Activated CD8-positive, alpha-beta T cell treated with anti-CD3 and anti-CD28 coated beads, Interleukin-2, amount 10 ng/mL, durations not matched to agents 7 days and 5 days (primary cell): ENCODE data around the gene ACADS. TPM values are rescaled to one million over a fixed set of nuclear protein-coding genes. Genes with fewer than 3 reads are reported as not detected.

ENCODE experiments used
- ATAC-seq: fragments of 150-1000 bp; cut with Tn5 transposase; one replicate; pipeline ENCODE4 v1.10.0; 2021; ENCODE audit warnings: moderate library complexity
- CTCF ChIA-PET: fragments of 350-600 bp; sonication (Branson Sonifier 250); formaldehyde crosslinking; loops from one replicate; lab custom pipeline; 2021; ENCODE audit warnings: antibody characterized with exemption; lab: Charles Lee
- POLR2A ChIA-PET: fragments of 350-600 bp; sonication (Branson Sonifier 250); formaldehyde crosslinking; loops from one replicate; lab custom pipeline; 2021; ENCODE audit warnings: antibody characterized with exemption; lab: Charles Lee
- DNase-seq: peaks from one replicate; pipeline ENCODE4 v3.0.0-alpha.2; 2020
- H3K27ac Mint-ChIP-seq: one replicate; pipeline ENCODE4 v1.8.0; 2021; ENCODE audit warnings: mild to moderate bottlenecking, mixed read lengths
- H3K27me3 Mint-ChIP-seq: one replicate; pipeline ENCODE4 v1.8.0; 2021; ENCODE audit warnings: low read depth, mixed read lengths
- H3K36me3 Mint-ChIP-seq: one replicate; pipeline ENCODE4 v1.8.0; 2021; ENCODE audit warnings: low read depth, mixed read lengths
- H3K4me1 Mint-ChIP-seq: one replicate; pipeline ENCODE4 v1.8.0; 2021; ENCODE audit warnings: low read depth, mixed read lengths
- H3K4me3 Mint-ChIP-seq: one replicate; pipeline ENCODE4 v1.8.0; 2021; ENCODE audit warnings: mild to moderate bottlenecking, mixed read lengths
- H3K9me3 Mint-ChIP-seq: one replicate; pipeline ENCODE4 v1.8.0; 2022; ENCODE audit warnings: mixed read lengths; ENCODE audit not compliant: insufficient read depth
- total RNA-seq, 2 experiments: library from RNA; stranded (reverse); gene quantifications; one replicate each; pipeline ENCODE4 v1.2.3, GENCODE V29; 2021

ACADS gene
- total RNA-seq, result 10 to 100 TPM; 18.6 to 19.1 TPM

DNA sequence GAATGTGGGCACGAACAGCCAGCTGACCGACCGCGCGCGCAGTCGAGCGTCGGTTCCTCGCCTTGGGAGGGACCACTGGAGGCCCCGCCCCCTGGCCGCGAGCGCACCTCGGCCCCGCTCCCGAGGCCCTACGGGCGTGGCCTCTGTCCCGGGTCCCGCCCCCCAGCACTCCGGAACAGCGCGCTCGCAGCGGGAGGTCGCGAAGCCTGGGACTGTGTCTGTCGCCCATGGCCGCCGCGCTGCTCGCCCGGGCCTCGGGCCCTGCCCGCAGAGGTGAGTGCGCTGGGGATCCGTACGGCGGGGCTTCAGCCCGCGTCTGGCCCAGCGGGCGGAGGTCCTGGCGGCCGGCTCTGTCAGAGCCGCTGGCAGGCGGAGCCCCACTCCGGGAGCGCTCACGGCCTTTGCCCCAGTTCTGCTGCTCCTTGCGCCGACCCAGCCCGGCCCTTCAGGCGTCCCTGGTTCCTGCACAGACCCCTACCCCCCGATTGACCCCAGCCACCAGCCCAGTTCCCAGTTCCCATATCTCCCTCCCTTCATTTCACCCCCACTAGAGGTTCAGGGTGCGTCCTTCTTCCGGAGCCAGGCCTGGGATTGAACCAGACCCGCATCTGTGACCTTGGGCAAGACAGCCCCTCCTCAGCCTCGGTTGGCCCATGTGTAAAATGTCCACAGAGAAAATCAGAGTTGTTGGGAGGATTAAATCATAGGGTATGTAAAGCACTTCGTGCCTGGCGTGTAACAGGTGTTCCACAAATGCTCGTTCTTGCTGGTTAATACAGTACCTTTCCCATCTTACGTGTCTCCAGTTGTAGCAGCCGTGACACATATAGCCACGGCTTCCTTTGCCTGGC, at the start of gene ACADS:
Gene ACADS, plus strand, starts transcription at position 168 of the 851 bp plus-strand sequence. Its CDS starts 60 bp downstream, at position 228.
- peaks cover 18% of the 10 kb centered on the region for H3K4me1 Mint-ChIP-seq
- no peaks in the 10 kb centered on the region for H3K9me3 Mint-ChIP-seq
- peaks cover 39% of the 10 kb centered on the region for H3K36me3 Mint-ChIP-seq
- H3K4me3 Mint-ChIP-seq, result peak within 1 kb of the TSS; percentile 92
- no peaks in the 10 kb centered on the region for H3K27me3 Mint-ChIP-seq
- ChIA-PET POLR2A (interaction anchor here (1.1 kb wide), 1 partner anchor 16 kb away, joined by 3 read pairs; the partner anchor contains the start of gene UNC119B), CTCF (interaction anchor here (0.5 to 1.5 kb wide), 4 partner anchors 11 to 96 kb away, joined by 3 to 7 read pairs (median 4); no protein-coding TSS in a partner anchor)
- DNase-seq (peak; percentile 93), ATAC-seq (peak; percentile 100)
- H3K27ac Mint-ChIP-seq, result peak within 1 kb of the TSS; percentile 83

- Mint-ChIP-seq H3K27me3 (peaks cover 4% of the 10 kb centered on the region), H3K36me3 (no peaks in the 10 kb centered on the region), H3K9me3 (no peaks in the 10 kb centered on the region), H3K4me1 (peaks cover 33% of the 10 kb centered on the region), H3K4me3 (no peak overlapping the region), H3K27ac (peak overlapping the region; percentile 77)
- CTCF ChIA-PET, result interaction anchor here (0.6 to 8.9 kb wide), 4 partner anchors 12 to 451 kb away, joined by 3 to 63 read pairs (median 9); no protein-coding TSS in a partner anchor
- ATAC-seq (peak; percentile 52), DNase-seq (peak; percentile 46)
- POLR2A ChIA-PET, result interaction anchor here (1.5 kb wide), 1 partner anchor 9 kb away, joined by 3 read pairs; the partner anchor contains the start of gene MLEC
Measured at GRCh38 chr12:120677765-120678473, 47.7 kb upstream of the ACADS start.

- H3K27me3 Mint-ChIP-seq, result peaks cover 4% of the 10 kb centered on the region
- H3K27ac Mint-ChIP-seq, result peak overlapping the region; percentile 77
- no peaks in the 10 kb centered on the region for H3K9me3 Mint-ChIP-seq
- H3K4me1 Mint-ChIP-seq, result peaks cover 33% of the 10 kb centered on the region
- POLR2A ChIA-PET, result interaction anchor here (1.5 kb wide), 1 partner anchor 8 kb away, joined by 3 read pairs; the partner anchor contains the start of gene MLEC
- DNase-seq (peak; percentile 36), ATAC-seq (no peak)
- H3K36me3 Mint-ChIP-seq, result no peaks in the 10 kb centered on the region
- H3K4me3 Mint-ChIP-seq, result no peak overlapping the region
- CTCF ChIA-PET, result interaction anchor here (0.6 to 8.9 kb wide), 4 partner anchors 11 to 98 kb away, joined by 3 to 63 read pairs (median 9); no protein-coding TSS in a partner anchor
Measured at GRCh38 chr12:120678572-120678971, 47.1 kb upstream of the ACADS start.

GRCh38 chr12:120680165-120680738, 45.4 kb upstream of the ACADS start:
- no peak for ATAC-seq
- H3K27me3 Mint-ChIP-seq, result peaks cover 4% of the 10 kb centered on the region
- no peak overlapping the region for H3K27ac Mint-ChIP-seq
- POLR2A ChIA-PET, result no interaction called here
- H3K4me1 Mint-ChIP-seq, result peaks cover 42% of the 10 kb centered on the region
- CTCF ChIA-PET, result interaction anchor here (2.7 to 8.9 kb wide), 2 partner anchors 9 to 32 kb away, joined by 15 to 63 read pairs; no protein-coding TSS in a partner anchor
- H3K36me3 Mint-ChIP-seq, result no peaks in the 10 kb centered on the region
- H3K9me3 Mint-ChIP-seq, result no peaks in the 10 kb centered on the region
- peak overlapping the region; percentile 10 for H3K4me3 Mint-ChIP-seq
- no peak for DNase-seq

DNA sequence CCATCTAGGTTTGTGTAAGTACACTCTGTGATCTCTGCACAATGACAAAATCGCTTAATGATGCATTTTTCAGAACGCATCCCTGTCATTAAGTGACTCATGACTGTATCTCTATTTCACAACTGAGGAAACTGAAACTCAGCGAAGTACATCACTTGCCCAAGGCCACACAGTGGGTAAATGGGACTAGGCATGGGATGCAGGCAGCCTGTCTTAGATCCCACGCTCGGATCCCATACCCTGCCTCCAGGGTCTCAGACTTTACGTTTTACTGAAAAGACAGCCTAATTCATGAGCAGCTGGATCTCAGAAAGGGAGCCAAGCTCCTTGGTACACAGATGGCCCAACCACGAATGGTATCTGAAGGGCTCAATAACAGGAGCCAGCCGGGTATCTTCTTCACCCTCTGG, 41.1 kb upstream of the ACADS start:
- no peaks in the 10 kb centered on the region for H3K9me3 Mint-ChIP-seq
- DNase-seq (no peak), ATAC-seq (no peak)
- peaks cover 42% of the 10 kb centered on the region for H3K4me1 Mint-ChIP-seq
- H3K27ac Mint-ChIP-seq, result no peak overlapping the region
- ChIA-PET POLR2A (no interaction called here), CTCF (interaction anchor here (0.8 to 1.2 kb wide), 2 partner anchors 36 to 287 kb away, joined by 3 to 4 read pairs; no protein-coding TSS in a partner anchor)
- H3K4me3 Mint-ChIP-seq, result no peak overlapping the region
- no peaks in the 10 kb centered on the region for H3K36me3 Mint-ChIP-seq
- no peaks in the 10 kb centered on the region for H3K27me3 Mint-ChIP-seq

- DNase-seq (no peak), ATAC-seq (no peak)
- ChIA-PET CTCF (interaction anchor here (1.2 to 10.4 kb wide), 4 partner anchors 25 to 103 kb away, joined by 3 to 98 read pairs (median 23); partner anchors contain the start of genes POP5 and UNC119B), POLR2A (no interaction called here)
- H3K4me1 Mint-ChIP-seq, result peaks cover 43% of the 10 kb centered on the region
- no peaks in the 10 kb centered on the region for H3K27me3 Mint-ChIP-seq
- peak overlapping the region; percentile 84 for H3K4me3 Mint-ChIP-seq
- peak overlapping the region; percentile 81 for H3K27ac Mint-ChIP-seq
- no peaks in the 10 kb centered on the region for H3K9me3 Mint-ChIP-seq
- H3K36me3 Mint-ChIP-seq, result no peaks in the 10 kb centered on the region
Measured at GRCh38 chr12:120685522-120685921, 40.1 kb upstream of the ACADS start.

DNA sequence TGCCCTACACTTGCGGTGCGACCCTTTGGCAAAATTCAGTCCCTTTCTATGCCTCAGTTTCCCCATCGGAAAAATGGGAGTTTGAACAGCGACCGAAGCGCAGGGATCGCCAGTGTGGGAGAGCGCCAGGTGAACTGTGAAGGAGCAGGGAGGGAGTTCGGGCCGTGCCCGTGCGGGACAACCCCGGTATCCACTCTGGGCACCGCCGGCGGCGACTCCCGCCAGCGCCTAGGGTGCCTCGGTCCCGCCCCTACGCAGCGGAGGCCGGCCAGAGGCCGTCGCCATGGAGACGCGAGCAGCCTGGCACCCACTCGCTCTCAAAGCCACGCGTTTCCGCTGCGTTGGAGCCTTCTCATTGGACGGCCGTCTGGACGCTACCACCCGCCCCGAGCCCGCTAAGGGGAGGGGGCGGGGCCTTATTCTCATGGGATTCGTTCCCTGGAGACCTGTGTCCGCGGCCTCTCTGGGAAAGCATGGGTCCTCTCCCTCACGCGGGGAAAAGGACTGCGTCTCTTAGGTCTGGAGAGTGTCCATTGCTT, 39.4 kb upstream of the ACADS start:
- peak overlapping the region; percentile 81 for H3K27ac Mint-ChIP-seq
- peak overlapping the region; percentile 84 for H3K4me3 Mint-ChIP-seq
- H3K36me3 Mint-ChIP-seq, result no peaks in the 10 kb centered on the region
- no peaks in the 10 kb centered on the region for H3K27me3 Mint-ChIP-seq
- DNase-seq (peak; percentile 99), ATAC-seq (peak; percentile 79)
- CTCF ChIA-PET, result interaction anchor here (0.6 to 10.4 kb wide), 7 partner anchors 12 to 384 kb away, joined by 3 to 98 read pairs (median 3); partner anchors contain the start of genes POP5, SIRT4 and UNC119B
- H3K4me1 Mint-ChIP-seq, result peaks cover 47% of the 10 kb centered on the region
- H3K9me3 Mint-ChIP-seq, result no peaks in the 10 kb centered on the region
- POLR2A ChIA-PET, result interaction anchor here (1.0 to 1.4 kb wide), 4 partner anchors 8 to 393 kb away, joined by 3 to 5 read pairs (median 3); partner anchors contain the start of gene RNU4-1

GRCh38 chr12:120686690-120687577, 38.7 kb upstream of the ACADS start, which contains the start of gene MLEC:
Gene MLEC (plus strand): TSS chr12:120687149. CDS start chr12:120687297, 148 bp downstream.
- peaks cover 54% of the 10 kb centered on the region for H3K4me1 Mint-ChIP-seq

DNA sequence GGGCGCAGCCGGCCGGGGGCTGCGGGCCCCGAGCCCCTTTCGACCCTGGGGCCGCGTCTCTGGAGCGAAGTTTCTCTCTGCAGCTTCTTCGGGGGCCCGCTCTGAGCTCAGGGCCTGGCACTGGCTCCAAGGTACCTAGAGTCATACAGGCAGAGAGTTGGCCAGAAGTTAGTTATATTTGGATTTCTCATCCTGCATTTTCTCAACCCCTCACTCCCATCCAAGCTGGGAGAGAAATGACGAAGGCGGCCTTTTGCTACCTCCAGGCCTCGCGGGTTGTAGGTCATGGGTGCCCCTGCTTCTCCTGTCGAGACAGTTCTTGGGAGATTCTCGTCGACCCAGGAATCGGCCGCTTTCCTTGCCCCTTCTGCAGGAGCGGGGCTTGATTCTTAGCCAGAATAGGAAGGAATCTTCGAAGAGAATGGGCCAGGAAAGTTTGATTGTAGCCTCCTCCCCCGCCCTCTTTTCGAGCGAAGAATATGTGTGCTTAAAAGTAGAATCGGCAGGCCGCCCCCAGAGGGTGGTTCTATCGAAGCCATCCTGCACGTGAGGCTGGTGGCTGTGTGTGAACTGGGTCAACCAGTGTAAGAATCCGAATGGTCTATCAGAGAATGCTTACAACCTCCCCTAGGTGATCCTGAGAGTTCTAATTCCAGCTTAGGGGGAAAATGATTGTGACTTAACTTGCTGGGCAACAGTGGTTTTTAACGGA, 37.9 kb upstream of the ACADS start:
- peaks cover 62% of the 10 kb centered on the region for H3K4me1 Mint-ChIP-seq
- CTCF ChIA-PET, result interaction anchor here (0.7 to 10.4 kb wide), 8 partner anchors 8 to 284 kb away, joined by 3 to 98 read pairs (median 10); partner anchors contain the start of genes POP5 and UNC119B
- POLR2A ChIA-PET, result interaction anchor here (0.6 to 1.7 kb wide), 6 partner anchors 9 to 412 kb away, joined by 3 to 5 read pairs (median 3); partner anchors contain the start of genes COQ5 and RNU4-1

More at GRCh38 chr12:120686690-120687577, 38.7 kb upstream of the ACADS start, which contains the start of gene MLEC:
- ATAC-seq (peak; percentile 87), DNase-seq (peak; percentile 99)
- H3K27ac Mint-ChIP-seq, result peak within 1 kb of the TSS; percentile 81
- ChIA-PET CTCF (interaction anchor here (0.6 to 10.4 kb wide), 9 partner anchors 13 to 384 kb away, joined by 3 to 98 read pairs (median 3); partner anchors contain the start of genes POP5, SIRT4 and UNC119B), POLR2A (interaction anchor here (0.6 to 1.7 kb wide), 6 partner anchors 9 to 394 kb away, joined by 3 to 5 read pairs (median 3); partner anchors contain the start of genes COQ5 and RNU4-1)
- H3K27me3 Mint-ChIP-seq, result no peaks in the 10 kb centered on the region
- no peaks in the 10 kb centered on the region for H3K36me3 Mint-ChIP-seq
- H3K4me3 Mint-ChIP-seq, result peak within 1 kb of the TSS; percentile 93
- no peaks in the 10 kb centered on the region for H3K9me3 Mint-ChIP-seq

More for the DNA sequence above, 37.9 kb upstream of the ACADS start:
- no peak for ATAC-seq
- no peaks in the 10 kb centered on the region for H3K9me3 Mint-ChIP-seq
- H3K27ac Mint-ChIP-seq, result peak overlapping the region; percentile 77
- H3K36me3 Mint-ChIP-seq, result peaks cover 5% of the 10 kb centered on the region
- peak; percentile 59 for DNase-seq
- H3K4me3 Mint-ChIP-seq, result peak overlapping the region; percentile 93
- no peaks in the 10 kb centered on the region for H3K27me3 Mint-ChIP-seq
